ENCODE data around the gene SLX4.

- TF ChIP-seq ZNF224 (CRISPR knock-in tag; IDR thresholded peaks at IDR 0.05): no peak
- no peak for TF ChIP-seq DEAF1 (CRISPR knock-in tag; IDR thresholded peaks at IDR 0.05)
- no peak for TF ChIP-seq MAFG (tag; conservative IDR thresholded peaks at IDR 0.05)
- TF ChIP-seq ETV1 (tag; conservative IDR thresholded peaks at IDR 0.05; ENCODE audit: low read depth): no peak
Measured at GRCh38 chr16:3580251-3580651, 31.2 kb downstream of the SLX4 start.
